Glomerular endothelial cell (primary cell): ENCODE measurements around the gene STOX1. TPM values are rescaled to one million over a fixed set of nuclear protein-coding genes. Genes with fewer than 3 reads are reported as not detected.

Experiments used
- total RNA-seq: library from RNA; depleted of rRNA; stranded (reverse); fragments of >200 nt; gene quantifications from 2 replicates; pipeline ENCODE4 v1.2.3, GENCODE V29; 2015

Gene STOX1
- total RNA-seq, 1 donor from 2014 or later = not detected

Other genes with a start within 250 kb of the STOX1 start
- 33.2 and 66.8 TPM in 2 replicates for gene CCAR1, start 106.3 kb upstream of the STOX1 start, total RNA-seq
- 19.8 and 22.7 TPM in 2 replicates for gene DDX50, start 73.8 kb downstream of the STOX1 start, total RNA-seq
- gene DDX21, start 128.6 kb downstream of the STOX1 start, total RNA-seq = 58.5 and 70.5 TPM in 2 replicates
- 51.1 and 56.7 TPM in 2 replicates for gene KIFBP, start 161.3 kb downstream of the STOX1 start, total RNA-seq